Brain pericyte (primary cell): ENCODE data around the gene SPINT2.
A peak's percentile ranks its signal among the peaks of the same experiment; 100 is the strongest.
"Not testable (repeated sequence)": the region's sequence is repeated elsewhere in the genome, so short reads cannot be mapped to it uniquely, and the experiment has no call there.

Experiments
- DNase-seq: peaks from one replicate; pipeline ENCODE4 v3.0.0-alpha.2; 2012; ENCODE audit warnings: low read depth, low spot score

Gene SPINT2

GRCh38 chr19:38320969-38321339, 56.6 kb downstream of the SPINT2 start:
- DNase-seq = no peak

- no peak for DNase-seq
Observed at GRCh38 chr19:38321646-38322196, 57.3 kb downstream of the SPINT2 start.

GRCh38 chr19:38323291-38323690, 58.9 kb downstream of the SPINT2 start:
- DNase-seq = no peak

- no peak for DNase-seq
Observed at GRCh38 chr19:38324431-38324830, 60.1 kb downstream of the SPINT2 start.

GRCh38 chr19:38326591-38326990, 62.2 kb downstream of the SPINT2 start:
- no peak for DNase-seq

- no peak for DNase-seq
Observed at GRCh38 chr19:38329651-38330050, 65.3 kb downstream of the SPINT2 start.

- no peak for DNase-seq
Observed at GRCh38 chr19:38331728-38332127, 67.4 kb downstream of the SPINT2 start.

GRCh38 chr19:38333245-38333644, 68.9 kb downstream of the SPINT2 start:
- no peak for DNase-seq

GRCh38 chr19:38335949-38336637, 71.7 kb downstream of the SPINT2 start:
- DNase-seq = peak; percentile 87

GRCh38 chr19:38336638-38337359, 72.4 kb downstream of the SPINT2 start:
- peak; percentile 43 for DNase-seq

GRCh38 chr19:38337360-38337653, 72.9 kb downstream of the SPINT2 start:
- DNase-seq = no peak

- DNase-seq = not testable (repeated sequence)
Observed at GRCh38 chr19:38339011-38339410, 74.6 kb downstream of the SPINT2 start.

- no peak for DNase-seq
Observed at GRCh38 chr19:38340927-38341326, 76.6 kb downstream of the SPINT2 start.
